ENCODE data around the gene TCTN2.
A peak's percentile ranks its signal among the peaks of the same experiment; 100 is the strongest.

TCTN2 gene

GRCh38 chr12:123707466-123707865 is 36.6 kb downstream of the TCTN2 start:
- peaks cover 37% of the 10 kb centered on the region for H3K36me3 ChIP-seq (ENCODE audit: insufficient read depth, low read length)
- no peaks in the 10 kb centered on the region for H3K4me1 ChIP-seq (ENCODE audit: insufficient read depth, low read length)
- no peak overlapping the region for H3K4me3 ChIP-seq (ENCODE audit: low read length)
- no peaks in the 10 kb centered on the region for H3K27me3 ChIP-seq (ENCODE audit: insufficient read depth, low read length)
- H3K9me3 ChIP-seq (ENCODE audit: low read length) = no peaks in the 10 kb centered on the region
- no peak overlapping the region for H2AFZ ChIP-seq (ENCODE audit: low read depth, low read length)

- peaks cover 3% of the 10 kb centered on the region for H3K36me3 ChIP-seq (ENCODE audit: insufficient read depth, low read length)
- peak overlapping the region; percentile 77 for H2AFZ ChIP-seq (ENCODE audit: low read depth, low read length)
- H3K4me3 ChIP-seq (ENCODE audit: low read length) = peak overlapping the region; percentile 88
- H3K4me1 ChIP-seq (ENCODE audit: insufficient read depth, low read length) = peaks cover 17% of the 10 kb centered on the region
- H3K9me3 ChIP-seq (ENCODE audit: low read length) = no peaks in the 10 kb centered on the region
- no peaks in the 10 kb centered on the region for H3K27me3 ChIP-seq (ENCODE audit: insufficient read depth, low read length)
These were observed 41.9 kb downstream of the TCTN2 start for GRCh38 chr12:123712780-123713319.

GRCh38 chr12:123713398-123713797 is 42.5 kb downstream of the TCTN2 start:
- peaks cover 17% of the 10 kb centered on the region for H3K4me1 ChIP-seq (ENCODE audit: insufficient read depth, low read length)

GRCh38 chr12:123713823-123714585 is 43.1 kb downstream of the TCTN2 start:
- Histone ChIP-seq H2AFZ (ENCODE audit: low read depth, low read length) (no peak overlapping the region), H3K9me3 (ENCODE audit: low read length) (no peaks in the 10 kb centered on the region), H3K4me1 (ENCODE audit: insufficient read depth, low read length) (peaks cover 17% of the 10 kb centered on the region), H3K4me3 (ENCODE audit: low read length) (peak overlapping the region; percentile 88), H3K36me3 (ENCODE audit: insufficient read depth, low read length) (peaks cover 2% of the 10 kb centered on the region), H3K27me3 (ENCODE audit: insufficient read depth, low read length) (no peaks in the 10 kb centered on the region)

More at GRCh38 chr12:123713398-123713797, 42.5 kb downstream of the TCTN2 start:
- H3K9me3 ChIP-seq (ENCODE audit: low read length) = no peaks in the 10 kb centered on the region
- H3K4me3 ChIP-seq (ENCODE audit: low read length) = peak overlapping the region; percentile 88
- H3K27me3 ChIP-seq (ENCODE audit: insufficient read depth, low read length) = no peaks in the 10 kb centered on the region
- H3K36me3 ChIP-seq (ENCODE audit: insufficient read depth, low read length) = no peaks in the 10 kb centered on the region
- no peak overlapping the region for H2AFZ ChIP-seq (ENCODE audit: low read depth, low read length)

- no peak overlapping the region for H3K4me3 ChIP-seq (ENCODE audit: low read length)
These were observed 44.3 kb downstream of the TCTN2 start for GRCh38 chr12:123715195-123715594.

GRCh38 chr12:123717350-123717749 is 46.4 kb downstream of the TCTN2 start:
- Histone ChIP-seq H2AFZ (ENCODE audit: low read depth, low read length) (no peak overlapping the region), H3K9me3 (ENCODE audit: low read length) (no peaks in the 10 kb centered on the region), H3K4me3 (ENCODE audit: low read length) (no peak overlapping the region), H3K36me3 (ENCODE audit: insufficient read depth, low read length) (peaks cover 31% of the 10 kb centered on the region), H3K4me1 (ENCODE audit: insufficient read depth, low read length) (peaks cover 17% of the 10 kb centered on the region), H3K27me3 (ENCODE audit: insufficient read depth, low read length) (no peaks in the 10 kb centered on the region)

More at GRCh38 chr12:123715195-123715594, 44.3 kb downstream of the TCTN2 start:
- Histone ChIP-seq H3K27me3 (ENCODE audit: insufficient read depth, low read length) (no peaks in the 10 kb centered on the region), H3K4me1 (ENCODE audit: insufficient read depth, low read length) (peaks cover 17% of the 10 kb centered on the region), H3K9me3 (ENCODE audit: low read length) (no peaks in the 10 kb centered on the region), H3K36me3 (ENCODE audit: insufficient read depth, low read length) (peaks cover 13% of the 10 kb centered on the region), H2AFZ (ENCODE audit: low read depth, low read length) (no peak overlapping the region)

- Histone ChIP-seq H3K4me1 (ENCODE audit: insufficient read depth, low read length) (no peaks in the 10 kb centered on the region), H3K9me3 (ENCODE audit: low read length) (no peaks in the 10 kb centered on the region), H3K36me3 (ENCODE audit: insufficient read depth, low read length) (peaks cover 52% of the 10 kb centered on the region), H3K4me3 (ENCODE audit: low read length) (no peak overlapping the region), H2AFZ (ENCODE audit: low read depth, low read length) (no peak overlapping the region), H3K27me3 (ENCODE audit: insufficient read depth, low read length) (no peaks in the 10 kb centered on the region)
These were observed 49.4 kb downstream of the TCTN2 start for GRCh38 chr12:123720141-123720814.

- Histone ChIP-seq H3K4me3 (ENCODE audit: low read length) (no peak overlapping the region), H3K9me3 (ENCODE audit: low read length) (no peaks in the 10 kb centered on the region), H2AFZ (ENCODE audit: low read depth, low read length) (no peak overlapping the region), H3K27me3 (ENCODE audit: insufficient read depth, low read length) (no peaks in the 10 kb centered on the region), H3K36me3 (ENCODE audit: insufficient read depth, low read length) (peaks cover 61% of the 10 kb centered on the region), H3K4me1 (ENCODE audit: insufficient read depth, low read length) (no peaks in the 10 kb centered on the region)
These were observed 50.3 kb downstream of the TCTN2 start for GRCh38 chr12:123721245-123721644.

GRCh38 chr12:123723011-123723410 is 52.1 kb downstream of the TCTN2 start:
- H3K9me3 ChIP-seq (ENCODE audit: low read length) = no peaks in the 10 kb centered on the region
- H3K27me3 ChIP-seq (ENCODE audit: insufficient read depth, low read length) = no peaks in the 10 kb centered on the region
- no peak overlapping the region for H3K4me3 ChIP-seq (ENCODE audit: low read length)
- H2AFZ ChIP-seq (ENCODE audit: low read depth, low read length) = no peak overlapping the region
- no peaks in the 10 kb centered on the region for H3K4me1 ChIP-seq (ENCODE audit: insufficient read depth, low read length)
- H3K36me3 ChIP-seq (ENCODE audit: insufficient read depth, low read length) = peaks cover 78% of the 10 kb centered on the region

GRCh38 chr12:123723765-123724164 is 52.9 kb downstream of the TCTN2 start:
- Histone ChIP-seq H3K9me3 (ENCODE audit: low read length) (no peaks in the 10 kb centered on the region), H2AFZ (ENCODE audit: low read depth, low read length) (no peak overlapping the region), H3K27me3 (ENCODE audit: insufficient read depth, low read length) (no peaks in the 10 kb centered on the region), H3K36me3 (ENCODE audit: insufficient read depth, low read length) (peaks cover 85% of the 10 kb centered on the region), H3K4me1 (ENCODE audit: insufficient read depth, low read length) (no peaks in the 10 kb centered on the region), H3K4me3 (ENCODE audit: low read length) (no peak overlapping the region)

- Histone ChIP-seq H2AFZ (ENCODE audit: low read depth, low read length) (no peak overlapping the region), H3K4me1 (ENCODE audit: insufficient read depth, low read length) (no peaks in the 10 kb centered on the region), H3K9me3 (ENCODE audit: low read length) (no peaks in the 10 kb centered on the region), H3K27me3 (ENCODE audit: insufficient read depth, low read length) (no peaks in the 10 kb centered on the region), H3K4me3 (ENCODE audit: low read length) (no peak overlapping the region), H3K36me3 (ENCODE audit: insufficient read depth, low read length) (peaks cover 74% of the 10 kb centered on the region)
These were observed 55.3 kb downstream of the TCTN2 start for GRCh38 chr12:123726244-123726643.

- no peaks in the 10 kb centered on the region for H3K4me1 ChIP-seq (ENCODE audit: insufficient read depth, low read length)
- H3K27me3 ChIP-seq (ENCODE audit: insufficient read depth, low read length) = no peaks in the 10 kb centered on the region
- no peak overlapping the region for H2AFZ ChIP-seq (ENCODE audit: low read depth, low read length)
- H3K9me3 ChIP-seq (ENCODE audit: low read length) = no peaks in the 10 kb centered on the region
- peaks cover 76% of the 10 kb centered on the region for H3K36me3 ChIP-seq (ENCODE audit: insufficient read depth, low read length)
- no peak overlapping the region for H3K4me3 ChIP-seq (ENCODE audit: low read length)
These were observed 56.0 kb downstream of the TCTN2 start for GRCh38 chr12:123726962-123727361.

- Histone ChIP-seq H3K27me3 (ENCODE audit: insufficient read depth, low read length) (no peaks in the 10 kb centered on the region), H3K4me3 (ENCODE audit: low read length) (no peak overlapping the region), H2AFZ (ENCODE audit: low read depth, low read length) (no peak overlapping the region), H3K4me1 (ENCODE audit: insufficient read depth, low read length) (no peaks in the 10 kb centered on the region), H3K36me3 (ENCODE audit: insufficient read depth, low read length) (peaks cover 73% of the 10 kb centered on the region), H3K9me3 (ENCODE audit: low read length) (no peaks in the 10 kb centered on the region)
These were observed 57.0 kb downstream of the TCTN2 start for GRCh38 chr12:123727878-123728277.
